ENCODE results near the gene CLIC1. TPM values are rescaled to one million over a fixed set of nuclear protein-coding genes. Genes with fewer than 3 reads are reported as not detected.

CLIC1 gene
- polyA plus RNA-seq, 1 experiment, result 466 TPM

DNA sequence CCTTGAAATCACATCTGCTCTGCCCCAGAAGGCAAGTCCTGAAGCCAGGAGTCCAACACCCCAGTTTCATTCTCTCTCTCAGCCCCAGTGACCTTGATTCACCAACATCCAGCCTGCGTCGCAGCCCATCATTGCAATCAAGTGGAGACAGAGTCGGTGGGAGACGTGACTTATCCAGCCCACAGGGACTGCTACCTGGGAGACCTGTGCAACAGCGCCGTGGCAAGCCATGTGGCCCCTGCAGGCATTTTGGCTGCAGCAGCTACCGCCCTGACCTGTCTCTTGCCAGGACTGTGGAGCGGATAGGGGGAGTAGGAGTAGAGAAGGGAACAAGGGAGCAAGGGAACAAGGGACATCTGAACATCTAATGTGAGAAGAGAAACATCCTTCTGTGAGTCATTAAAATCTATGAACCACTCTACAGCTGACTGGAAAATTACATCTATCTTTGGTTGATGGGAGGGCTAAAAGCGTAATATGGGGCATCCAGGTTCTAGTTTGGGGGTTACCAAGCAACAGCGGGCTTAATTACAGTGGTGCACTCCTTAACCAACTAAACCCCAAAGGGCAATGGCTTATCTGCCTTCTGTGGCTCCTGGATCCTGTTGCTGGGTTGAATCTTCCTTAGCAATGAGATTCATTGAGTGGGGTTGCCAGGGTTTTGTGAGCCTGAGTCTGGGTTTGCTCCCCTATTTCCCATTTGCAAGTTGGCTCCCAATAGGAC lies 18.7 kb downstream of the CLIC1 start:
- CTCF ChIA-PET, result no interaction called here
- DNase-seq (ENCODE audit: low read depth, low spot score), result no peak
- POLR2A ChIA-PET, result no interaction called here
- Histone ChIP-seq H3K27me3 (ENCODE audit: control insufficient read depth, insufficient read depth, low read length) (peaks cover 25% of the 10 kb centered on the region), H3K9me3 (ENCODE audit: control insufficient read depth, insufficient read depth, low read length) (no peaks in the 10 kb centered on the region), H3K4me3 (ENCODE audit: low read depth, low read length) (no peak overlapping the region), H3K27ac (ENCODE audit: low read depth, low read length) (no peak overlapping the region)
- TF ChIP-seq, protein P1, sequence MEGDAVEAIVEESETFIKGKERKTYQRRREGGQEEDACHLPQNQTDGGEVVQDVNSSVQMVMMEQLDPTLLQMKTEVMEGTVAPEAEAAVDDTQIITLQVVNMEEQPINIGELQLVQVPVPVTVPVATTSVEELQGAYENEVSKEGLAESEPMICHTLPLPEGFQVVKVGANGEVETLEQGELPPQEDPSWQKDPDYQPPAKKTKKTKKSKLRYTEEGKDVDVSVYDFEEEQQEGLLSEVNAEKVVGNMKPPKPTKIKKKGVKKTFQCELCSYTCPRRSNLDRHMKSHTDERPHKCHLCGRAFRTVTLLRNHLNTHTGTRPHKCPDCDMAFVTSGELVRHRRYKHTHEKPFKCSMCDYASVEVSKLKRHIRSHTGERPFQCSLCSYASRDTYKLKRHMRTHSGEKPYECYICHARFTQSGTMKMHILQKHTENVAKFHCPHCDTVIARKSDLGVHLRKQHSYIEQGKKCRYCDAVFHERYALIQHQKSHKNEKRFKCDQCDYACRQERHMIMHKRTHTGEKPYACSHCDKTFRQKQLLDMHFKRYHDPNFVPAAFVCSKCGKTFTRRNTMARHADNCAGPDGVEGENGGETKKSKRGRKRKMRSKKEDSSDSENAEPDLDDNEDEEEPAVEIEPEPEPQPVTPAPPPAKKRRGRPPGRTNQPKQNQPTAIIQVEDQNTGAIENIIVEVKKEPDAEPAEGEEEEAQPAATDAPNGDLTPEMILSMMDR (IDR thresholded peaks at IDR 0.05; ENCODE audit: low read depth, low read length), result no peak

DNA sequence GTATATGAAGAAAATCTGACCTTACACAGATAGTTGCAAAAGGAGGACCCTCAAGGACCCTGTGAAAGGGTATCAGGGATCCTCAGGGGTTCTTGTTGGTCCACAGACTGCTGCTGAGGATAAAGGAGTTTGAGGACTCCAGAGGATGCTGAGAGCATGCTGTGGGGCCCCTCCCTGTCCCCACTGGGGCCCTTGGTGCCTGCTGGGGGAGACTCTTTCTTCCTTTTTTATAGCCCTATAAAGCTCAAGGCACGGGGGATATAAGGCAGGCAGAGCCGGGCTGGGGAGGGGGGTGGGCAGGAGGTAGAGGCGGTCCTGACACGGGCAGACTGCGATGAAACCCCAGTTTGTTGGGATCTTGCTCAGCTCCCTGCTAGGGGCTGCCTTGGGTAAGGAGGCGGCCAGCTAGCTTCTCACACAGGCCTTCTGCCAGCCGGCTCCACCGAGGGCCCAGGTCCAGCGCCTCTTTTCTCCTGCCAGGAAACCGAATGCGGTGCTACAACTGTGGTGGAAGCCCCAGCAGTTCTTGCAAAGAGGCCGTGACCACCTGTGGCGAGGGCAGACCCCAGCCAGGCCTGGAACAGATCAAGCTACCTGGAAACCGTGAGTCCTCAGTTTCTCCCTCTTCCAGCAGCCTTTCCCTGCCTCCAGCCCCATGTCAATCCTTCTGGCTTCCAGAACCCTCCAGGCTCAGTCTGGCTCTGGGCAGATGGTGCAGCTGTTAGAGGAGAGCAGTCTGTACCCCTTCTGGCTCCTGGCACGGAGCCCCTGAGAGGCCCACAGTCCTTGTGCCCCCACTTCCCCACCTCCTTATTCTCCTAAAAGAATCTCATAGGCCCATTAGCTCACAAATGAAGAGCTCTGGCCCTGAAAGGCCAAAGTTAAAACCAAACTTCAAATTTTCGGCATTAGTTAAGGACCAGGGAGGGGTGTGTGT lies 21.0 kb downstream of the CLIC1 start, which contains the start of gene LY6G6D:
Gene LY6G6D, plus strand, starts transcription at position 327 of the 937 bp plus-strand sequence. Its CDS starts 8 bp downstream, at position 335.
- CTCF ChIA-PET, result interaction anchor here (1.0 to 1.4 kb wide), 3 partner anchors 14 to 81 kb away, joined by 3 to 4 read pairs (median 3); partner anchors contain the start of gene VARS1
- DNase-seq (ENCODE audit: low read depth, low spot score), result no peak
- TF ChIP-seq, protein P1 (IDR thresholded peaks at IDR 0.05; ENCODE audit: low read depth, low read length), result no peak
- Histone ChIP-seq H3K27ac (ENCODE audit: low read depth, low read length) (no peak within 1 kb of the TSS), H3K27me3 (ENCODE audit: control insufficient read depth, insufficient read depth, low read length) (peaks cover 37% of the 10 kb centered on the region), H3K9me3 (ENCODE audit: control insufficient read depth, insufficient read depth, low read length) (no peaks in the 10 kb centered on the region), H3K4me3 (ENCODE audit: low read depth, low read length) (no peak within 1 kb of the TSS)
- POLR2A ChIA-PET, result interaction anchor here (0.6 kb wide), 2 partner anchors 78 to 112 kb away, joined by 4 to 5 read pairs; partner anchors contain the start of gene HSPA1B

- ChIA-PET CTCF (interaction anchor here (1.4 to 2.2 kb wide), 2 partner anchors 10 to 82 kb away, joined by 3 to 6 read pairs; partner anchors contain the start of genes ABHD16A and VARS1), POLR2A (interaction anchor here (0.7 to 1.1 kb wide), 3 partner anchors 10 to 113 kb away, joined by 3 to 5 read pairs (median 3); partner anchors contain the start of gene HSPA1B)
- TF ChIP-seq, protein P1 (IDR thresholded peaks at IDR 0.05; ENCODE audit: low read depth, low read length), result no peak
- Histone ChIP-seq H3K4me3 (ENCODE audit: low read depth, low read length) (no peak overlapping the region), H3K27me3 (ENCODE audit: control insufficient read depth, insufficient read depth, low read length) (peaks cover 37% of the 10 kb centered on the region), H3K27ac (ENCODE audit: low read depth, low read length) (no peak overlapping the region), H3K9me3 (ENCODE audit: control insufficient read depth, insufficient read depth, low read length) (no peaks in the 10 kb centered on the region)
- no peak for DNase-seq (ENCODE audit: low read depth, low spot score)
Measured at GRCh38 chr6:31713991-31714684, 22.2 kb downstream of the CLIC1 start.

DNA sequence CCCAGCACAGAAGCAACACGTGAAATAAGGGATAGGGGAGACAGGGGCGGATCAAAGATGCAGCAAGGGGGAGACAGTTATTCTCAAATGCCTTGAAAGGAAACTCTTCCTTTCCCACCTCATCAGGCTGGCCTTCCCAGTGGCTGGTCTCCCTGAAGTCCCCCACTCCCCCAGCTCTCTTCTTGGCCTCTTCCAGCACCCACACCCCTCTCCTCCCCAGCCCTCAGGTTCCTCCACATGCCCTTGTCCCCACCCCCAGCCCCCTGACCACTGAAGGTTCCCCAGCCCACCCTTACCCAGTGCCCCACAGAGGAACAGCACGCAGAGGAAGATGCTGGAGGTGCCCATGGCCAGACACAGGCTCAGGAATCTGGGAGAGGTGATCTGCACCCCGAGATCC lies 22.9 kb downstream of the CLIC1 start:
- Histone ChIP-seq H3K27me3 (ENCODE audit: control insufficient read depth, insufficient read depth, low read length) (peaks cover 34% of the 10 kb centered on the region), H3K9me3 (ENCODE audit: control insufficient read depth, insufficient read depth, low read length) (no peaks in the 10 kb centered on the region), H3K4me3 (ENCODE audit: low read depth, low read length) (no peak overlapping the region), H3K27ac (ENCODE audit: low read depth, low read length) (no peak overlapping the region)
- ChIA-PET POLR2A (interaction anchor here (0.8 to 1.1 kb wide), 2 partner anchors 10 to 114 kb away, joined by 3 read pairs; partner anchors contain the start of gene HSPA1B), CTCF (interaction anchor here (1.5 to 2.2 kb wide), 2 partner anchors 10 to 78 kb away, joined by 4 to 6 read pairs; partner anchors contain the start of gene ABHD16A)
- TF ChIP-seq, protein P1 (IDR thresholded peaks at IDR 0.05; ENCODE audit: low read depth, low read length), result no peak
- DNase-seq (ENCODE audit: low read depth, low spot score), result no peak
